Nephron progenitor cell (in vitro differentiated cells): ENCODE data around the gene ACOT2.

ENCODE experiments used
- DNase-seq: peaks from one replicate; pipeline ENCODE4 v3.0.0; 2021
- H3K27ac Mint-ChIP-seq: 2 replicates; pipeline ENCODE4 v1.8.0; 2021; ENCODE audit warnings: mild to moderate bottlenecking, moderate library complexity, mixed read lengths
- H3K27me3 Mint-ChIP-seq: 2 replicates; pipeline ENCODE4 v1.8.0; 2021; ENCODE audit warnings: mild to moderate bottlenecking, low read depth, mixed read lengths; ENCODE audit not compliant: poor library complexity
- H3K36me3 Mint-ChIP-seq: 2 replicates; pipeline ENCODE4 v1.8.0; 2021; ENCODE audit warnings: low read depth, mixed read lengths
- H3K4me1 Mint-ChIP-seq: 2 replicates; pipeline ENCODE4 v1.8.0; 2021; ENCODE audit warnings: mixed read lengths
- H3K4me3 Mint-ChIP-seq: 2 replicates; pipeline ENCODE4 v1.8.0; 2021; ENCODE audit warnings: mild to moderate bottlenecking, moderate library complexity, mixed read lengths
- H3K9me3 Mint-ChIP-seq: 2 replicates; pipeline ENCODE4 v1.8.0; 2021; ENCODE audit warnings: mild to moderate bottlenecking, moderate library complexity, mixed read lengths
- TF ChIP-seq, protein P1 (sequence below): fragments of 200-600 bp; sonication (generic); IDR thresholded peaks from 2 replicates; pipeline ENCODE4 v1.5.0; 2021; ENCODE audit warnings: antibody characterized with exemption

Gene ACOT2

DNA sequence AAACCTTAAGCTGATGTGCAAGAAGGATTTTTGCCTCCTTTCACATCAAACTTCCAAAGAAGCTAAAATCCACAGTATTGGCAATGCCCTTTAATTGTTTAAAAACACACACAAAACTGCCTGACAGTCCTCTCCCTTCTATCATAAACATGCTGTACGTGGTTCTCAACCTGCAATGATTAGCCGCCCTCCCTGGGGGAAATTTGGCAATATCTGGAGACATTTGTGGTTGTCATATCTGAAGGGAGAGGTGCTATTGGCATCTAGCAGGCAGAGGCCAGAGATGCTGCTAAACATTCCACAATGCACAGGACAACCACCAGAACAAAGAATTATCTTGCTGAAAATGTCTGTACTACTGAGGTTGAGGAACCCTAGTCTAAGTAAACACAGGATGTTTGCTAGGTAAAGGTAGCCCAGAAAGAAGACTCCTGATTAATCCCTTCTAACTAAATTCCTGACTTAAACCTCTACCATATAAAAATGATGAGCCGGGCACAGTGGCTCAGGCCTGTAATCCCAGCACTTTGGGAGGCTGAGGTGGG is 44.5 kb downstream of the ACOT2 start:
- Mint-ChIP-seq H3K36me3 (no peaks in the 10 kb centered on the region), H3K27ac (no peak overlapping the region), H3K9me3 (peaks cover 5% of the 10 kb centered on the region), H3K27me3 (peaks cover 49% of the 10 kb centered on the region), H3K4me3 (peak overlapping the region; percentile 90), H3K4me1 (no peaks in the 10 kb centered on the region)
- TF ChIP-seq, protein P1, sequence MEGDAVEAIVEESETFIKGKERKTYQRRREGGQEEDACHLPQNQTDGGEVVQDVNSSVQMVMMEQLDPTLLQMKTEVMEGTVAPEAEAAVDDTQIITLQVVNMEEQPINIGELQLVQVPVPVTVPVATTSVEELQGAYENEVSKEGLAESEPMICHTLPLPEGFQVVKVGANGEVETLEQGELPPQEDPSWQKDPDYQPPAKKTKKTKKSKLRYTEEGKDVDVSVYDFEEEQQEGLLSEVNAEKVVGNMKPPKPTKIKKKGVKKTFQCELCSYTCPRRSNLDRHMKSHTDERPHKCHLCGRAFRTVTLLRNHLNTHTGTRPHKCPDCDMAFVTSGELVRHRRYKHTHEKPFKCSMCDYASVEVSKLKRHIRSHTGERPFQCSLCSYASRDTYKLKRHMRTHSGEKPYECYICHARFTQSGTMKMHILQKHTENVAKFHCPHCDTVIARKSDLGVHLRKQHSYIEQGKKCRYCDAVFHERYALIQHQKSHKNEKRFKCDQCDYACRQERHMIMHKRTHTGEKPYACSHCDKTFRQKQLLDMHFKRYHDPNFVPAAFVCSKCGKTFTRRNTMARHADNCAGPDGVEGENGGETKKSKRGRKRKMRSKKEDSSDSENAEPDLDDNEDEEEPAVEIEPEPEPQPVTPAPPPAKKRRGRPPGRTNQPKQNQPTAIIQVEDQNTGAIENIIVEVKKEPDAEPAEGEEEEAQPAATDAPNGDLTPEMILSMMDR, result no peak
- no peak for DNase-seq

DNA sequence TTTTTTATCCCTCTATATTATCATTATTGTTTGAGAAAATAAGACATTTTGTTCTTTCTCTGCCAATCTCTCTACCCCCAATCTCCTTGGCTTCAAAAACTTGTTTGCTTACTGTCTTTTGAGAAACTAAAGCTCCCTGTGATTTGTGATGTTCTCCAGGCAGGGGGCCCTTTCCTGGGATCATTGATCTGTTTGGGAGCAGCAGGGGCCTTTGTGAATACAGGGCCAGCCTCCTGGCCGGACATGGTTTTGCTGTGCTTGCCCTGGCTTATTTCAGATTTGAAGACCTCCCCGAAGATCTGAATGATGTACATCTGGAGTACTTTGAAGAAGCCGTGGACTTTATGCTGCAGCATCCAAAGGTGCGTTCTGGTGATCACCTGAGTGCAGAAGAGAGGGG is 47.8 kb downstream of the ACOT2 start:
- Mint-ChIP-seq H3K36me3 (no peaks in the 10 kb centered on the region), H3K27ac (no peak overlapping the region), H3K4me3 (no peak overlapping the region), H3K27me3 (peaks cover 51% of the 10 kb centered on the region), H3K4me1 (no peaks in the 10 kb centered on the region), H3K9me3 (no peaks in the 10 kb centered on the region)
- TF ChIP-seq, protein P1, result no peak
- DNase-seq, result no peak

DNA sequence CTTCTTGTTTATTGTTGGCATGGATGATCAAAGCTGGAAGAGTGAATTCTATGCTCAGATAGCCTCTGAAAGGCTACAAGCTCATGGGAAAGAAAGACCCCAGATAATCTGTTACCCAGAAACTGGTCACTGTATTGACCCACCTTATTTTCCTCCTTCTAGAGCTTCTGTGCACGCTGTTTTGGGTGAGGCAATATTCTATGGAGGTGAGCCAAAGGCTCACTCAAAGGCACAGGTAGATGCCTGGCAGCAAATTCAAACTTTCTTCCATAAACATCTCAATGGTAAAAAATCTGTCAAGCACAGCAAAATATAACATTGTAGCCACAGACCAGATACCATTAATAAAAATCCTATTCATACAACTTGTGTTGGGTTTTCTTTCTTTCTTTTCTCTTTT is 50.5 kb downstream of the ACOT2 start:
- Mint-ChIP-seq H3K4me3 (no peak overlapping the region), H3K9me3 (no peaks in the 10 kb centered on the region), H3K4me1 (no peaks in the 10 kb centered on the region), H3K27me3 (peaks cover 31% of the 10 kb centered on the region), H3K36me3 (no peaks in the 10 kb centered on the region), H3K27ac (no peak overlapping the region)
- TF ChIP-seq, protein P1, result no peak
- DNase-seq, result no peak

DNA sequence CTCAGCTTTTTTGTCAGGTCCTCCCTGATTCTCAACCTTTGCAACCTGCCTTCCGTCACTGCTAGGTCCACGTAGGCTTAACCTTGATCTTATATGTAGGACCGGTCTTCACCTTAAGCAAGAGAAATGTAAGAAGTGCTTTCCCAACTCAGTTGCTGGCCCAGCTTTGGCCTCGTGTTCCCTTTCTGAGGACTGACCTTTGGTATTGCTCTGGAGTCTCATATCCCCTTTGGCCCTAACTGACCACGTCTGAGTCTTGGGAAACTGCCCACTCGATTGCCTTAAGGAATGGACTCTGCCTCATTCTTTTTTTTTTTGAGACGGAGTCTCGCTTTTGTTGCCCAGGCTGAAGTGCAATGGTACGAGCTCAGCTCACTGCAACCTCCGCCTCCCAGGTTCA is 51.3 kb downstream of the ACOT2 start:
- no peaks in the 10 kb centered on the region for H3K4me1 Mint-ChIP-seq
- no peak for DNase-seq
- no peak overlapping the region for H3K4me3 Mint-ChIP-seq
- TF ChIP-seq, protein P1, result no peak
- H3K27me3 Mint-ChIP-seq, result peaks cover 25% of the 10 kb centered on the region
- no peak overlapping the region for H3K27ac Mint-ChIP-seq
- H3K36me3 Mint-ChIP-seq, result no peaks in the 10 kb centered on the region
- H3K9me3 Mint-ChIP-seq, result no peaks in the 10 kb centered on the region

DNA sequence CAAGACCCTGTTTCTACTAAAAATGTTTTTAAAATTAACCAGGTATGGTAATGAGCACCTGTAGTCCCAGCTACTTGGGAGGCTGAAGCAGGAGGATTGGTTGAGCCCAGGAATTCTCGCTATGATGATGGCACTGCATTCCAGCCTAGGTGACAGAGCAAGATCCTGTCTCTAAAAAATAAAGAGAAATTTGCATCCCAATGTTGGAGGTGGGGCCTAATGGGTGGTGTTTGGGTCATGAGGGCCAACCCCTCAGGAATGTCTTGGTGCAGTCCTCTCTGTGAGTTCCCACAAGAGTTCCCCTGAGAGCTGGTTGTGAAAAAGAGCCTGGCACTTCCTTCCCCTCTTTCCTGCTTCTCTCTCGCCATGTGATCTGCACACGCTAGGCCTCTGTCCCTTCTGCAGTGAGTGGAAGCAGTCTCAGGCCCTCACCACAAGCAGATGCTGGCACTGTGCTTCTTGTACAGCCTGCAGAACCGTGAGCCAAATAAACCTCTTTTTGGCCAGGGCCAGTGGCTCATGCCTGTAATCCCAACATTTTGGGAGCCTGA is 54.6 kb downstream of the ACOT2 start:
- peaks cover 29% of the 10 kb centered on the region for H3K27me3 Mint-ChIP-seq
- no peaks in the 10 kb centered on the region for H3K4me1 Mint-ChIP-seq
- no peak overlapping the region for H3K27ac Mint-ChIP-seq
- no peak for DNase-seq
- TF ChIP-seq, protein P1, result no peak
- no peaks in the 10 kb centered on the region for H3K36me3 Mint-ChIP-seq
- no peak overlapping the region for H3K4me3 Mint-ChIP-seq
- no peaks in the 10 kb centered on the region for H3K9me3 Mint-ChIP-seq
